BJ (cell line): ENCODE data around the gene SENP1. TPM values are rescaled to one million over a fixed set of nuclear protein-coding genes. Genes with fewer than 3 reads are reported as not detected.

Experiments used
- CTCF ChIA-PET: fragments of 350-600 bp; formaldehyde crosslinking; extraction: SDS; loops from one replicate; lab custom pipeline; 2021; ENCODE audit warnings: antibody characterized with exemption, inconsistent platforms; lab: Yijun Ruan, JAX
- POLR2A ChIA-PET: fragments of 300-600 bp; sonication (Branson Sonifier 250); formaldehyde crosslinking; extraction: SDS; loops from one replicate; lab custom pipeline; 2021; ENCODE audit warnings: antibody characterized with exemption; lab: Charles Lee
- DNase-seq: peaks from one replicate; pipeline ENCODE4 v3.0.0-alpha.2; 2011; ENCODE audit warnings: low read depth
- H3K27me3 ChIP-seq: 2 replicates; pipeline ENCODE4 v1.6.0; 2011; ENCODE audit warnings: low read length; ENCODE audit not compliant: control insufficient read depth, insufficient read depth
- H3K36me3 ChIP-seq: 2 replicates; pipeline ENCODE4 v1.5.1; 2011; ENCODE audit warnings: low read length; ENCODE audit not compliant: control insufficient read depth, insufficient read depth
- H3K4me3 ChIP-seq: 2 replicates; pipeline ENCODE4 v1.5.1; 2011; ENCODE audit warnings: low read depth, mild to moderate bottlenecking, control low read depth, low read length
- CTCF ChIP-seq: IDR thresholded peaks from 2 replicates; pipeline ENCODE4 v1.5.1; 2011; ENCODE audit warnings: low read depth, mild to moderate bottlenecking, control low read depth, inconsistent platforms, low read length, moderate library complexity; ENCODE audit not compliant: insufficient read depth
- polyA plus RNA-seq: library from polyadenylated mRNA; depleted of rRNA; stranded (reverse); fragments of >200 nt; gene quantifications from 2 replicates; pipeline ENCODE4 v1.2.3, GENCODE V29; 2011

SENP1 gene
- polyA plus RNA-seq, 1 experiment, result 10.3 TPM

- POLR2A ChIA-PET, result no interaction called here
- DNase-seq, result no peak
- no peak for TF ChIP-seq CTCF
- Histone ChIP-seq H3K36me3 (no peaks in the 10 kb centered on the region), H3K27me3 (peaks cover 32% of the 10 kb centered on the region), H3K4me3 (no peak overlapping the region)
- CTCF ChIA-PET, result interaction anchor here (0.9 kb wide), 1 partner anchor 14 kb away, joined by 3 read pairs; no protein-coding TSS in a partner anchor
Observed at GRCh38 chr12:48022180-48022521, 83.7 kb downstream of the SENP1 start.

GRCh38 chr12:48021485-48022179, 84.2 kb downstream of the SENP1 start:
- ChIA-PET POLR2A (no interaction called here), CTCF (interaction anchor here (0.9 kb wide), 1 partner anchor 14 kb away, joined by 3 read pairs; no protein-coding TSS in a partner anchor)
- Histone ChIP-seq H3K36me3 (no peaks in the 10 kb centered on the region), H3K4me3 (no peak overlapping the region), H3K27me3 (peaks cover 33% of the 10 kb centered on the region)
- TF ChIP-seq CTCF, result no peak
- DNase-seq, result no peak

GRCh38 chr12:48019639-48020265, 86.1 kb downstream of the SENP1 start:
- CTCF ChIA-PET, result interaction anchor here (1.1 kb wide), 1 partner anchor 9 kb away, joined by 3 read pairs; no protein-coding TSS in a partner anchor
- DNase-seq, result no peak
- POLR2A ChIA-PET, result no interaction called here
- TF ChIP-seq CTCF, result no peak
- H3K36me3 ChIP-seq, result no peaks in the 10 kb centered on the region
- H3K27me3 ChIP-seq, result peaks cover 38% of the 10 kb centered on the region
- no peak overlapping the region for H3K4me3 ChIP-seq

- CTCF ChIA-PET, result interaction anchor here (0.6 kb wide), 1 partner anchor 146 kb away, joined by 3 read pairs; no protein-coding TSS in a partner anchor
- TF ChIP-seq CTCF, result no peak
- no peaks in the 10 kb centered on the region for H3K36me3 ChIP-seq
- no peak overlapping the region for H3K4me3 ChIP-seq
- POLR2A ChIA-PET, result no interaction called here
- no peak for DNase-seq
- H3K27me3 ChIP-seq, result peaks cover 37% of the 10 kb centered on the region
Observed at GRCh38 chr12:48018618-48018995, 87.3 kb downstream of the SENP1 start.

- Histone ChIP-seq H3K27me3 (peaks cover 36% of the 10 kb centered on the region), H3K4me3 (no peak overlapping the region), H3K36me3 (no peaks in the 10 kb centered on the region)
- DNase-seq, result no peak
- ChIA-PET POLR2A (no interaction called here), CTCF (interaction anchor here (0.6 kb wide), 1 partner anchor 147 kb away, joined by 3 read pairs; no protein-coding TSS in a partner anchor)
- TF ChIP-seq CTCF, result no peak
Observed at GRCh38 chr12:48017921-48018617, 87.8 kb downstream of the SENP1 start.
